Measurements from ENCODE around the gene SYNDIG1L. TPM values are rescaled to one million over a fixed set of nuclear protein-coding genes. Genes with fewer than 3 reads are reported as not detected.

The SYNDIG1L gene
- total and polyA plus RNA-seq, 2 of the 8 experiments (the other 6 are each of a cell fraction or from before 2014, with no cell fraction given) = 3.0 to 3.2 TPM

GRCh38 chr14:74403619-74404417, 22.2 kb downstream of the SYNDIG1L start:
- Histone ChIP-seq H3K56ac (replicated peaks; ENCODE audit: insufficient read length, low read depth, low read length) (no peak overlapping the region), H3K23me2 (ENCODE audit: low read depth, low read length) (peaks cover 2% of the 10 kb centered on the region; the same call in 1 of the 2 replicates), H3K14ac (ENCODE audit: insufficient read length) (no peak overlapping the region), H3K4me2 (ENCODE audit: insufficient read depth in 1 of 2, low read depth in 2 of 2, low read length in 2 of 2) (no peak overlapping the region), H3K4me3 (ENCODE audit: extremely low read depth in 1 of 4, insufficient read depth in 2 of 4, low read depth in 3 of 4, low read length in 4 of 4) (no peak overlapping the region), H4K5ac (ENCODE audit: insufficient read length, low read depth, low read length) (no peak overlapping the region), H3K23ac (ENCODE audit: insufficient read length) (no peak overlapping the region), H2BK120ac (replicated peaks; ENCODE audit: low read depth, low read length) (no peak overlapping the region), H2AK5ac (ENCODE audit: low read depth, low read length) (peak overlapping the region; percentile 99; the same call in 1 of the 2 replicates), H3K27ac (ENCODE audit: low read depth, low read length) (no peak overlapping the region), H2BK20ac (ENCODE audit: low read length) (peak overlapping the region; percentile 40; the same call in 1 of the 2 replicates), H3K36me3 (ENCODE audit: control insufficient read depth in 2 of 4, insufficient read depth in 4 of 4, low read length in 3 of 4) (no peaks in the 10 kb centered on the region), H2BK12ac (ENCODE audit: low read depth, low read length) (peak overlapping the region; percentile 84; the same call in 1 of the 2 replicates), H3K18ac (ENCODE audit: extremely low read depth, low read length) (peak overlapping the region; percentile 32; the same call in 1 of the 2 replicates), H2AFZ (ENCODE audit: low read length) (no peak overlapping the region), H3K27me3 (replicated peaks in 1 of 4; ENCODE audit: control insufficient read depth in 3 of 4, extremely low read depth in 1 of 4, insufficient read depth in 3 of 4, low read length in 3 of 4) (no peaks in the 10 kb centered on the region), H3K9me3 (ENCODE audit: insufficient read depth in 2 of 2, low read depth in 1 of 2, low read length in 1 of 2) (no peaks in the 10 kb centered on the region), H3K9ac (replicated peaks in 1 of 4; ENCODE audit: extremely low read depth in 1 of 4, low read depth in 3 of 4, low read length in 3 of 4) (no peak overlapping the region), H2BK15ac (ENCODE audit: low read length) (peak overlapping the region; percentile 72; the same call in 1 of the 2 replicates), H3K4ac (replicated peaks; ENCODE audit: insufficient read length, low read depth, low read length) (no peak overlapping the region), H3K4me1 (replicated peaks in 1 of 4; ENCODE audit: control insufficient read depth in 3 of 4, insufficient read depth in 4 of 4, low read length in 3 of 4) (peaks cover 3 to 34% (median 25%) of the 10 kb centered on the region in 4 experiments), H4K20me1 (replicated peaks in 1 of 2; ENCODE audit: control insufficient read depth in 1 of 2, insufficient read depth in 2 of 2, low read length in 2 of 2) (no peaks in the 10 kb centered on the region), H2BK5ac (ENCODE audit: low read depth, low read length) (peak overlapping the region; percentile 44), H4K91ac (replicated peaks; ENCODE audit: insufficient read length, low read length) (peak overlapping the region; percentile 30), H3K79me2 (ENCODE audit: control insufficient read depth in 1 of 2, insufficient read depth in 2 of 2, low read length in 2 of 2) (no peaks in the 10 kb centered on the region), H4K8ac (ENCODE audit: extremely low read depth, insufficient read depth, low read length) (no peak overlapping the region), H3K79me1 (ENCODE audit: low read depth, low read length) (no peaks in the 10 kb centered on the region)
- 91% methylated on average over 7 of the region's 12 CpGs; no CpG with 5 or more reads in 1 of the 2 experiments for WGBS, 2 experiments (ENCODE audit: extremely low coverage in 1 of 2, insufficient coverage in 1 of 2, insufficient read length in 1 of 2, insufficient replicate concordance in 2 of 2, low coverage in 1 of 2, low lambda C conversion rate in 2 of 2, missing lambda C conversion rate in 1 of 2)
- TF ChIP-seq ASH2L (IDR thresholded peaks at IDR 0.05; ENCODE audit: low read length) = no peak
- no peak for TF ChIP-seq POU5F1 (IDR thresholded peaks at IDR 0.05; ENCODE audit: low read depth, low read length)
- TF ChIP-seq CHD2 (IDR thresholded peaks at IDR 0.05; ENCODE audit: low read length) = no peak
- TF ChIP-seq KDM1A (IDR thresholded peaks at IDR 0.05; ENCODE audit: borderline replicate concordance, low read length) = no peak
- no peak for TF ChIP-seq CBX5 (IDR thresholded peaks at IDR 0.05; ENCODE audit: low read depth, low read length)
- TF ChIP-seq NANOG (IDR thresholded peaks at IDR 0.05; ENCODE audit: insufficient read depth, low read depth, low read length, poor library complexity, severe bottlenecking) = no peak
- no peak for TF ChIP-seq SIX5 (IDR thresholded peaks at IDR 0.05; ENCODE audit: low read depth, low read length)
- no peak for TF ChIP-seq CREB1 (IDR thresholded peaks at IDR 0.05)
- no peak for TF ChIP-seq BACH1 (IDR thresholded peaks at IDR 0.05; ENCODE audit: low read length)
- TF ChIP-seq ATF2 (IDR thresholded peaks at IDR 0.05; ENCODE audit: low read length) = no peak
- CTCF ChIA-PET (ENCODE audit: partially characterized antibody) = interaction anchor here (1.0 to 2.3 kb wide), 3 partner anchors 11 to 56 kb away, joined by 3 to 9 read pairs (median 3); no protein-coding TSS in a partner anchor
- FAIRE-seq = no peak
- POLR2A ChIA-PET (ENCODE audit: partially characterized antibody) = no interaction called here
- no peak for DNase-seq (ENCODE audit: low read depth in 1 of 2, low spot score in 2 of 2)

Measured in H1 (cell line).